Fibroblast of the aortic adventitia (primary cell): ENCODE measurements around the gene CACNG4. TPM values are rescaled to one million over a fixed set of nuclear protein-coding genes. Genes with fewer than 3 reads are reported as not detected.

Source experiments
- DNase-seq: peaks from one replicate; pipeline ENCODE4 v3.0.0-alpha.2; 2010; ENCODE audit warnings: low read depth
- H3K4me3 ChIP-seq: 2 replicates; pipeline ENCODE4 v1.5.1; 2011; ENCODE audit warnings: low read depth, mild to moderate bottlenecking, control low read depth, low read length, moderate library complexity
- total RNA-seq: library from RNA; depleted of rRNA; stranded (reverse); fragments of >200 nt; gene quantifications from 2 replicates; pipeline ENCODE4 v1.2.3, GENCODE V29; 2012; ENCODE audit warnings: low replicate concordance
- TF ChIP-seq, protein P1 (sequence below): IDR thresholded peaks from 2 replicates; pipeline ENCODE4 v1.5.1; 2011; ENCODE audit warnings: mild to moderate bottlenecking, low read length, control low read depth, inconsistent platforms; ENCODE audit not compliant: insufficient read depth

CACNG4 gene
- total RNA-seq, 1 donor, result not detected

DNA sequence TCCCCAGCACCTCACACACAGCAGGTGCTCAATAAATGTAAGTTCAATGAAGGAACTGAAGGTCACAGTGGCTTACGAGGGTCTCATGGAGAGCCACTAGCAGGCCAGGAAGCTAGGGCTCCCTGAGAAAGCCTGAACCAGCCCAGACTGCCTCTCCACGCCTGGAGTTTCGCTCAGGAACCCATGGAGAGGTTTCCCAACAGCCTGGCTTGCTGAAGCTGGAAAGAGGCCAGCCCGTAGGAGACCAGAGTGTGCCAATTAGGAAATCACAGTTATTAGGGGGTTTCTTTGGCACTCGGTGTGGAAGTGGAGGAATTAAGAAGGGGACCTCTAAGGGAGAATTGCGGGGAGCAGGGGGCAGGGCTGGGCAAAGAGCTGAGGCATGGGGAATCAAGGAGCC is 43.6 kb downstream of the CACNG4 start:
- TF ChIP-seq, protein P1, sequence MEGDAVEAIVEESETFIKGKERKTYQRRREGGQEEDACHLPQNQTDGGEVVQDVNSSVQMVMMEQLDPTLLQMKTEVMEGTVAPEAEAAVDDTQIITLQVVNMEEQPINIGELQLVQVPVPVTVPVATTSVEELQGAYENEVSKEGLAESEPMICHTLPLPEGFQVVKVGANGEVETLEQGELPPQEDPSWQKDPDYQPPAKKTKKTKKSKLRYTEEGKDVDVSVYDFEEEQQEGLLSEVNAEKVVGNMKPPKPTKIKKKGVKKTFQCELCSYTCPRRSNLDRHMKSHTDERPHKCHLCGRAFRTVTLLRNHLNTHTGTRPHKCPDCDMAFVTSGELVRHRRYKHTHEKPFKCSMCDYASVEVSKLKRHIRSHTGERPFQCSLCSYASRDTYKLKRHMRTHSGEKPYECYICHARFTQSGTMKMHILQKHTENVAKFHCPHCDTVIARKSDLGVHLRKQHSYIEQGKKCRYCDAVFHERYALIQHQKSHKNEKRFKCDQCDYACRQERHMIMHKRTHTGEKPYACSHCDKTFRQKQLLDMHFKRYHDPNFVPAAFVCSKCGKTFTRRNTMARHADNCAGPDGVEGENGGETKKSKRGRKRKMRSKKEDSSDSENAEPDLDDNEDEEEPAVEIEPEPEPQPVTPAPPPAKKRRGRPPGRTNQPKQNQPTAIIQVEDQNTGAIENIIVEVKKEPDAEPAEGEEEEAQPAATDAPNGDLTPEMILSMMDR, result no peak
- H3K4me3 ChIP-seq, result no peak overlapping the region
- no peak for DNase-seq

DNA sequence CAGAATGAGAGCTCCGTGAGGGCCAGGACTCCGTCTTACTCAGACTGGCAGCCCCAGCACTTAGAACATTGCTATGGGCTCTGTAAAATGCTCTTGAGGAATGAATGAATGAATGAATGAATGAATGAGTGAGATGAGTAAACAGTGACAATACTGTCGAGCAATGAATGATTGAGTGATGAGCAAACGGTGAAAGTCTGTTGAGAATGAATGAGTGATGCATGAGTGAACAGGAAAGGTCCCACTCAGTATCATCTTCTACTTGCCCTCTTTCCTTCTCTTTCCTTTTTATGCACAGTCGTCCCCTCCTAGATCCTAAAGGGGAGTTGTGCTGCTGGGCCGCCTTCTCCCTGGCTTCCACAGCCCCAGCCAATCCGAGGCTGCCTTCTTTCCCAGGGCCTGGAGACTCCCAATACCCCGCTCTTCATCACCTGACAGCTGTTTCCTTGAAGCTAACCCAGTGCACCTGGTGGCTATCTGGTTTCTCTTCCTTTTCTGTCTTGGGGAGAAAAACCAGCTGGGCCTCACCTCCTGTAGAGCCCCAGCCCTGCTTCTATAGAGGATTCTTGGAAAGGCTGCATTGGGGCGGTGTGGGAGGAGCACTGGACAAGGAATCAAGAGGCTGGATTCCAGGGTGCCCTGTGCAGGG is 47.1 kb downstream of the CACNG4 start:
- TF ChIP-seq, protein P1, result no peak
- H3K4me3 ChIP-seq, result no peak overlapping the region
- no peak for DNase-seq

DNA sequence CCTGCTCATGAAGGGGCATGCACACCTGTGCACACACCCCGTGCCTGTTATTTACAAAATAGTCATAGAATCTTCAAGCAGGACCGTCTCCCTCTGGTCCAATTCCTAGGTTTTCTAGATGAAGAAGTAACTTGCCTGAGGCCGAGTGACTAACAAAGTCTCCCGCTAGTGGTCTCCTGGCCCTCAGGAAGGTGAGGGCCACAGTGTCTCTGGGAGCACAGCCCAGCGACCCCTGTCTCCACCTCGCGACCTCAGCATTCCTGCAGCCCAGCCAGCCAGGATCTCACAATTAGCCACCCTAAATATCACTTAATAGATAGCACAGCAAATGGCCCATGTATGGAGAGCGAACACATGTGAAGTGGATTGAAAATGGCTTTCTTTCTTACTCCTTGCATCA is 49.4 kb downstream of the CACNG4 start:
- DNase-seq, result no peak
- TF ChIP-seq, protein P1, result no peak
- H3K4me3 ChIP-seq, result no peak overlapping the region

DNA sequence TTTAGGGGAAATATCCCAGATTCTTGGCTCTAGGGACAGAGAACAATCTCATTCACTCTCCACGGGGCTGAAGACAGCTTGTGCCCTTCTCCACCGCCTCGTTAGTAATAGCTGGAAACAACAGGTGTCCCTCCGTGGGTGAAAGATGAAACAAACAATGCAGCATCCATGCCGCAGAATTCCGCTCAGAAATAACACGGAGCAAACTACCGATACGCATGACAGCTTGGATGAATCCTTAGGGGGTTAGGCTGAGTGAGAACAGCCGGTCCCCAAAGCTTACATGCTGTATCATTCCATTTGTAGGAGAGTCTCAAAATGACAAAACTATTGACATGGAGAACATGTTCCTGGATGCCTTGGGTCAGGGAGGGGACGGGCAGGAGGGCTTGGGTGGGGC is 50.5 kb downstream of the CACNG4 start:
- H3K4me3 ChIP-seq, result no peak overlapping the region
- DNase-seq, result no peak
- TF ChIP-seq, protein P1, result no peak

DNA sequence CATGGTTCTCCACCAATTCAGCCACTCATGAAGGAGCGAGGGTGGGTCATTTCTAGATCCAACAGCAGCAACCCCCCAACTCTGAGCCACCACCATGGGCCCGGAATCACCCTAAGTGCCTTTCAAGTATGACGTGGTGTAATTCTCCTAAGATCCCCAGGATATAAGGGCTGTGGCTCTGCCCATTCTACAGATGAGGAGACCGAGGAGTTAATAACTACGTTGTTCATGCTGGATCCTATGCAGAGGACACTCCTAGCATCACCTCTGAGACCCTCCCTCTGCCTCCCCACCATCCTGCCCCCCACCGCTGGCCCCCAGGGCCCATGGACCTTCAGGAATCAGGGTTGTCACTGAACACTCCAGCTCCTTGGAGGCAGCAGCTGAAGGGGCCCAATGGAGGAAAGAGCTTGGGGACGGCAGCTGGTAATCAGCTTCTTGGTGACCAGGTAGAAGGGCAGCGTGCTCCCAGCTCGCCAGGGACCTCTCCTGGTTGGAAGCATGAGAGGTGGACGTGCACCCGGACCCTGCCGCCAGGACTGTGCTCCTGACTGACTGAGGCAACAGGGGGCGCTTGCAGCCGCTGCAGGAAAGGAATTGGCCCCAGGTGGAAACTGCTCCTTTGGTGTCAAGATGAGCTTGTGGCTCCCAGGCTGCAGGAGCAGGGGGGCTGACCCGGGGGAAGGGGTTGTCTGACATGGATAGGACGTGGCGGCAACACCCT is 51.7 kb downstream of the CACNG4 start:
- TF ChIP-seq, protein P1, result no peak

DNA sequence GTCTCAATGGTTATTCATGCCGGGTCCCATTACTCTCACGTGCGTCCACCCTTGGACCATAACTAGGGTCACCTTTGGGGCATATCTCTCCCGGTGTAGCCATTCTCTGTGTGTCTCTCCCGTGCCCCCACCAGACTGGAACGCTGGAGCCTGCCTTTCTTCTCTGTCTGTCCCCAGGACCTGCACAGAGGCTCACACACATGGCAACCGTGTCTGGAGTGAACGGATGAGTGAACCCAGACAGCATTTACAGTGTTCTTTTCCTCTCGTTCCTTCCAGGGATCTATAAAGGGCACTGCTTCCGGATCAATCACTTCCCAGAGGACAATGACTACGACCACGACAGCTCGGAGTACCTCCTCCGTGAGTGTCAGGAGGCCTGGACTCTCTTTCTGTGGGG is 53.4 kb downstream of the CACNG4 start:
- no peak overlapping the region for H3K4me3 ChIP-seq
- TF ChIP-seq, protein P1, result no peak
- no peak for DNase-seq

More for the DNA sequence above, 51.7 kb downstream of the CACNG4 start:
- H3K4me3 ChIP-seq, result no peak overlapping the region
- no peak for DNase-seq
